Measurements from ENCODE around the gene FOXD4L6. TPM values are rescaled to one million over a fixed set of nuclear protein-coding genes. Genes with fewer than 3 reads are reported as not detected.
"Not testable (repeated sequence)": the region's sequence is repeated elsewhere in the genome, so short reads cannot be mapped to it uniquely, and the experiment has no call there.

The FOXD4L6 gene
- total RNA-seq, 4 donors from 2014 or later: not detected

- H3K9me3 ChIP-seq; H3K27me3 ChIP-seq; H3K27ac ChIP-seq; in situ Hi-C loops (cut with MboI; ENCODE audit: low sequenced_read_pairs in 4 of 4); DNase-seq; H3K36me3 ChIP-seq; H3K4me3 ChIP-seq; intact Hi-C loops (cut with DNase I; ENCODE audit: low total_unique reads); H3K4me1 ChIP-seq: not testable (repeated sequence)
- peak in 1 of 2 donors; percentile 44 for ATAC-seq
These were observed 8.8 kb downstream of the FOXD4L6 start for GRCh38 chr9:41119719-41120118.

GRCh38 chr9:41119311-41119710 lies 9.2 kb downstream of the FOXD4L6 start:
- in situ Hi-C loops (cut with MboI; ENCODE audit: low sequenced_read_pairs in 4 of 4); H3K36me3 ChIP-seq: not testable (repeated sequence)

GRCh38 chr9:41113348-41113747 lies 15.1 kb downstream of the FOXD4L6 start:
- H3K4me3 ChIP-seq; DNase-seq; ATAC-seq; intact Hi-C loops (cut with DNase I; ENCODE audit: low total_unique reads); H3K9me3 ChIP-seq; H3K27ac ChIP-seq; H3K36me3 ChIP-seq; H3K27me3 ChIP-seq; in situ Hi-C loops (cut with MboI; ENCODE audit: low sequenced_read_pairs in 4 of 4); H3K4me1 ChIP-seq: not testable (repeated sequence)

More at GRCh38 chr9:41119311-41119710, 9.2 kb downstream of the FOXD4L6 start:
- H3K27ac ChIP-seq; DNase-seq; H3K27me3 ChIP-seq; H3K4me1 ChIP-seq; H3K4me3 ChIP-seq; ATAC-seq; H3K9me3 ChIP-seq; intact Hi-C loops (cut with DNase I; ENCODE audit: low total_unique reads): not testable (repeated sequence)

- intact Hi-C loops (cut with DNase I; ENCODE audit: low total_unique reads); H3K27me3 ChIP-seq; H3K36me3 ChIP-seq; H3K4me3 ChIP-seq; H3K9me3 ChIP-seq; H3K4me1 ChIP-seq; in situ Hi-C loops (cut with MboI; ENCODE audit: low sequenced_read_pairs in 4 of 4); H3K27ac ChIP-seq; ATAC-seq; DNase-seq: not testable (repeated sequence)
These were observed 17.1 kb downstream of the FOXD4L6 start for GRCh38 chr9:41111414-41111813.

- in situ Hi-C loops (cut with MboI; ENCODE audit: low sequenced_read_pairs in 4 of 4); H3K4me1 ChIP-seq; H3K9me3 ChIP-seq; H3K27ac ChIP-seq; H3K4me3 ChIP-seq; H3K36me3 ChIP-seq; ATAC-seq; DNase-seq; intact Hi-C loops (cut with DNase I; ENCODE audit: low total_unique reads); H3K27me3 ChIP-seq: not testable (repeated sequence)
These were observed 17.6 kb downstream of the FOXD4L6 start for GRCh38 chr9:41110913-41111312.

- ATAC-seq; H3K27me3 ChIP-seq; DNase-seq; H3K36me3 ChIP-seq; H3K9me3 ChIP-seq; H3K27ac ChIP-seq; in situ Hi-C loops (cut with MboI; ENCODE audit: low sequenced_read_pairs in 4 of 4); intact Hi-C loops (cut with DNase I; ENCODE audit: low total_unique reads); H3K4me1 ChIP-seq; H3K4me3 ChIP-seq: not testable (repeated sequence)
These were observed 19.2 kb downstream of the FOXD4L6 start for GRCh38 chr9:41109253-41109652.

- ATAC-seq; DNase-seq; H3K4me3 ChIP-seq; H3K27me3 ChIP-seq; H3K36me3 ChIP-seq; H3K27ac ChIP-seq; in situ Hi-C loops (cut with MboI; ENCODE audit: low sequenced_read_pairs in 4 of 4); intact Hi-C loops (cut with DNase I; ENCODE audit: low total_unique reads); H3K9me3 ChIP-seq; H3K4me1 ChIP-seq: not testable (repeated sequence)
These were observed 19.7 kb downstream of the FOXD4L6 start for GRCh38 chr9:41108816-41109215.

- H3K4me3 ChIP-seq; H3K9me3 ChIP-seq; H3K27ac ChIP-seq; intact Hi-C loops (cut with DNase I; ENCODE audit: low total_unique reads); ATAC-seq; DNase-seq; H3K36me3 ChIP-seq; H3K27me3 ChIP-seq; in situ Hi-C loops (cut with MboI; ENCODE audit: low sequenced_read_pairs in 4 of 4); H3K4me1 ChIP-seq: not testable (repeated sequence)
These were observed 21.9 kb downstream of the FOXD4L6 start for GRCh38 chr9:41106472-41107116.

GRCh38 chr9:41105557-41106253 lies 22.8 kb downstream of the FOXD4L6 start:
- H3K27ac ChIP-seq; H3K36me3 ChIP-seq; H3K27me3 ChIP-seq; H3K4me1 ChIP-seq; in situ Hi-C loops (cut with MboI; ENCODE audit: low sequenced_read_pairs in 4 of 4); intact Hi-C loops (cut with DNase I; ENCODE audit: low total_unique reads); H3K4me3 ChIP-seq; H3K9me3 ChIP-seq; ATAC-seq; DNase-seq: not testable (repeated sequence)

- ATAC-seq; H3K4me1 ChIP-seq; in situ Hi-C loops (cut with MboI; ENCODE audit: low sequenced_read_pairs in 4 of 4); H3K36me3 ChIP-seq; intact Hi-C loops (cut with DNase I; ENCODE audit: low total_unique reads); H3K4me3 ChIP-seq; H3K27ac ChIP-seq; DNase-seq; H3K27me3 ChIP-seq; H3K9me3 ChIP-seq: not testable (repeated sequence)
These were observed 23.9 kb downstream of the FOXD4L6 start for GRCh38 chr9:41104542-41104941.

- H3K9me3 ChIP-seq; in situ Hi-C loops (cut with MboI; ENCODE audit: low sequenced_read_pairs in 4 of 4): not testable (repeated sequence)
These were observed 28.0 kb downstream of the FOXD4L6 start for GRCh38 chr9:41100508-41100907.

GRCh38 chr9:41098759-41099158 lies 29.7 kb downstream of the FOXD4L6 start:
- H3K4me3 ChIP-seq; DNase-seq; H3K9me3 ChIP-seq; H3K36me3 ChIP-seq; in situ Hi-C loops (cut with MboI; ENCODE audit: low sequenced_read_pairs in 4 of 4); H3K27ac ChIP-seq; H3K4me1 ChIP-seq; H3K27me3 ChIP-seq; ATAC-seq; intact Hi-C loops (cut with DNase I; ENCODE audit: low total_unique reads): not testable (repeated sequence)

More at GRCh38 chr9:41100508-41100907, 28.0 kb downstream of the FOXD4L6 start:
- H3K27ac ChIP-seq; intact Hi-C loops (cut with DNase I; ENCODE audit: low total_unique reads); H3K27me3 ChIP-seq; ATAC-seq; H3K36me3 ChIP-seq; DNase-seq; H3K4me3 ChIP-seq; H3K4me1 ChIP-seq: not testable (repeated sequence)
